ENCODE results near the gene PPP2R2C. TPM values are rescaled to one million over a fixed set of nuclear protein-coding genes. Genes with fewer than 3 reads are reported as not detected.

Gene PPP2R2C
- total RNA-seq, 1 donor from 2014 or later, result 2.2 TPM

GRCh38 chr4:6425336-6425735, 47.1 kb downstream of the PPP2R2C start:
- Histone ChIP-seq H3K27me3 (no peaks in the 10 kb centered on the region), H3K4me1 (no peaks in the 10 kb centered on the region), H3K36me3 (no peaks in the 10 kb centered on the region), H3K4me3 (no peak overlapping the region), H3K27ac (no peak overlapping the region), H3K9me3 (no peaks in the 10 kb centered on the region)
- no peak for TF ChIP-seq CTCF (IDR thresholded peaks at IDR 0.05)
- intact Hi-C loops (cut with DNase I), result no loop called here
- DNase-seq (ENCODE audit: low spot score in 2 of 2), result no peak

- Histone ChIP-seq H3K4me3 (no peak overlapping the region), H3K36me3 (no peaks in the 10 kb centered on the region), H3K27me3 (no peaks in the 10 kb centered on the region), H3K9me3 (no peaks in the 10 kb centered on the region), H3K4me1 (no peaks in the 10 kb centered on the region), H3K27ac (no peak overlapping the region)
- DNase-seq (ENCODE audit: low spot score in 2 of 2), result no peak
- intact Hi-C loops (cut with DNase I), result no loop called here
- TF ChIP-seq CTCF (IDR thresholded peaks at IDR 0.05), result no peak
Measured at GRCh38 chr4:6424425-6424824, 48.0 kb downstream of the PPP2R2C start.

GRCh38 chr4:6423575-6423974, 48.8 kb downstream of the PPP2R2C start:
- H3K4me3 ChIP-seq, result no peak overlapping the region
- DNase-seq (ENCODE audit: low spot score in 2 of 2), result no peak
- no peaks in the 10 kb centered on the region for H3K4me1 ChIP-seq
- intact Hi-C loops (cut with DNase I), result no loop called here
- no peak overlapping the region for H3K27ac ChIP-seq
- no peaks in the 10 kb centered on the region for H3K27me3 ChIP-seq
- H3K36me3 ChIP-seq, result no peaks in the 10 kb centered on the region
- TF ChIP-seq CTCF (IDR thresholded peaks at IDR 0.05), result no peak
- no peaks in the 10 kb centered on the region for H3K9me3 ChIP-seq

GRCh38 chr4:6422866-6423265, 49.5 kb downstream of the PPP2R2C start:
- Histone ChIP-seq H3K27me3 (no peaks in the 10 kb centered on the region), H3K27ac (no peak overlapping the region), H3K4me1 (no peaks in the 10 kb centered on the region), H3K4me3 (no peak overlapping the region), H3K9me3 (no peaks in the 10 kb centered on the region), H3K36me3 (no peaks in the 10 kb centered on the region)
- DNase-seq (ENCODE audit: low spot score in 2 of 2), result no peak
- intact Hi-C loops (cut with DNase I), result no loop called here
- TF ChIP-seq CTCF (IDR thresholded peaks at IDR 0.05), result no peak

- H3K27ac ChIP-seq, result no peak overlapping the region
- intact Hi-C loops (cut with DNase I), result no loop called here
- no peaks in the 10 kb centered on the region for H3K27me3 ChIP-seq
- no peaks in the 10 kb centered on the region for H3K4me1 ChIP-seq
- no peak for DNase-seq (ENCODE audit: low spot score in 2 of 2)
- H3K9me3 ChIP-seq, result no peaks in the 10 kb centered on the region
- H3K36me3 ChIP-seq, result no peaks in the 10 kb centered on the region
- H3K4me3 ChIP-seq, result no peak overlapping the region
- no peak for TF ChIP-seq CTCF (IDR thresholded peaks at IDR 0.05)
Measured at GRCh38 chr4:6422105-6422504, 50.3 kb downstream of the PPP2R2C start.

- Histone ChIP-seq H3K4me3 (no peak overlapping the region), H3K27me3 (no peaks in the 10 kb centered on the region), H3K9me3 (no peaks in the 10 kb centered on the region), H3K27ac (no peak overlapping the region), H3K4me1 (no peaks in the 10 kb centered on the region), H3K36me3 (no peaks in the 10 kb centered on the region)
- intact Hi-C loops (cut with DNase I), result no loop called here
- TF ChIP-seq CTCF (IDR thresholded peaks at IDR 0.05), result no peak
- no peak for DNase-seq (ENCODE audit: low spot score in 2 of 2)
Measured at GRCh38 chr4:6421397-6421796, 51.0 kb downstream of the PPP2R2C start.

Measured in ascending aorta (tissue), 2 donors.